Measurements from ENCODE around the gene KRTAP5-5.
"Not testable (repeated sequence)": the region's sequence is repeated elsewhere in the genome, so short reads cannot be mapped to it uniquely, and the experiment has no call there.

The KRTAP5-5 gene

DNA sequence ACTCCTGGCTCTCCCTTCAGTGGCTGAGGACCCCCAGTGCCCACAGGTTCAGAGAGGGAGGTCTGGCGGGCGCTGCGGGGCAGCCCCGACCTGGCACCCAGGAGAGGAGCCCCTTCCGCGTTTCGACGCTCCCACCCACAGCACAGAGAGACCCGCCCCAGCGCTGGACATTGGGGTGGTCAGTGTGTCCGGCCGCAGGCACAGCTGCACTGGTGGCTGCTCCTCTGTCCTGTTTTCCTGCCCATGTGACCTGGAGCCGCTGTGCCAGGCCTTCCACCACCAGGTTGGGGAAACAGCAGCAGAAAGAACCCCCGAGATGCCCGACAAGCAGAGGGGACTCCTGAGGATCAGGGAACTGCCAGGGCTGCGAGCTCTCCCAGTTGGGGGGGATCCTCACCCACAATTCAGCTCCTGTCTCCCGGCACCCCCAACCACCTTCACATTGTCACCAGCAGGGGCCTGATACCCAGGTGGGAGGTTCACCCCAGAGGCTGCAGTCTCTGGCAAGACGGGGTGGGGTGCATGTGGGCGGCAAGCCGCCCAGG is 13.6 kb downstream of the KRTAP5-5 start:
- no peak for DNase-seq

DNA sequence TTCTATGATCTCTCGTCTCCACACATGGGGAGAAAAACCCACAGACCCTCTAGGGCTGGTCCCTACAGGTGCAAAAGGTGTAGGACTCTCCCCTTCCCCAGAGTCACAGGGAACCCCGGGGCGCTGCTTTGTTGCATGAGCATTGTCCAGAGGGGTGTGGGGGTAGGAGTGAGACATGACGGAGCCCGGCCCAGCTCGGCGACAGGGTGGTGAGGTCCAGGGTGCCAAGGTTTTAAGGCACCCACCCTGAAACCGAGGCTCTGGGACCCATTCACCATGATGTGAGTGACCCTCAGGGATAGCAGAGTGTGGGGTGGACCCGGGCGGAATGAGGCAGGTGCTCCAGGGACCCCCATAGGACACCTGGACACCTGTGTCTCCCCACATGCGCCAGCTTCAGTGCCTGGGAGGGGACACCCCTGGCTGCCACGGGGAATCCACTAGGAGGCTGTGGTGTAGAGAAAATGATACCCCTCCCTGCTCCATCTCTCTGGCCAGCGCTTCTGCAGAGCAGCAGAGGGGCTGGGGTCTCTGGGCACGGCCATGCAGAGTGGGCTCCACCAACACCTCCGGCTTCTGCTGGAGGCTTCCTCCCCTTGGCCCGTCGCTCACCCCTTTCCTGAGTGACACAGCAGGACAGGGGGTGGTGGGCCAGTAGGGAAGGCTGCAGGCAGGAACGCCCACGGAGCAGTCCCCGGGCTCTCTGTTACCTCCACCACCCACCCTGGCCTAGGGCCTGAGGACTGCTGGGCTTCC is 15.2 kb downstream of the KRTAP5-5 start:
- DNase-seq: no peak

- DNase-seq: no peak
Observed at GRCh38 chr11:1645357-1645821, 15.8 kb downstream of the KRTAP5-5 start.

- not testable (repeated sequence) for DNase-seq
Observed at GRCh38 chr11:1646540-1646939, 17.0 kb downstream of the KRTAP5-5 start.

DNA sequence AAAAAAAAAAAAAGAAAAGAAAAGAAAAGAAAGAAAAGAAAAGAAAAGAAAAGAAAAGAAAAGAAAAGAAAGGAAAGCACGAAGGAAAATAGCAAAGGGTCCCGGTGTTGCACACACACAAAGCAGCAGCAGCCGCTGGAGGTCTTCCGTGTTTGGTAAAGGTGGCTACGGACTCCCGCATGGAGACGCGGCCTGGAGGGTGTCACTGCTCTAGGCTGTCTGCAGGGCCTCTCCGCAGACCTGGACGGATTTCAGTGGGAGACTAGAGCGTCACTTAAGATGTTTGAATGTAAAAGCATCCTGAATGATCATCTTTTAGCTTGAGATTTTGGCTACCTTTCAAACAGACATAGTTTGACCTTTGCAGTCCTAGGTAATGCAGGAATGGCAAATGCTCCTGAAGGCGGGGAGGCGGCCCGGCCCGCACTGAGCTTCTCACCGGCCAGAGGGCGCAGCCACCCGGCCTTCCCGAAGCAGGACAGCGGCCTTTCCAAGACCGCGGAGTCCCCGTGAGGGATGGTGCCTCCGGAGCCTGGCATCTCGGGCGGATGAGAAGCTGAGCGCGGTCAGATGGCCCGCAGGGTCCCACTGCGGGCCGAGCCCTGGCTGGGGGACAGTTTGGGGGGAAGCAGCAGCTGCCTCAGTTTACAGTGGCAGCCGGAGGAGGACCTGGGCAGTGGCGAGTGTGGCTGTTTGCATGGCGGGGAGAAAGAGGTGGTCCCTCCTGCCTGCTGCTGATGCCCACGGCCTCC is 18.5 kb downstream of the KRTAP5-5 start:
- DNase-seq: no peak

GRCh38 chr11:1648653-1649420 is 19.3 kb downstream of the KRTAP5-5 start:
- no peak for DNase-seq

- no peak for DNase-seq
Observed at GRCh38 chr11:1650034-1650917, 20.7 kb downstream of the KRTAP5-5 start.

- DNase-seq: no peak
Observed at GRCh38 chr11:1650918-1651262, 21.3 kb downstream of the KRTAP5-5 start.

GRCh38 chr11:1651411-1651980 is 21.9 kb downstream of the KRTAP5-5 start:
- no peak for DNase-seq

DNA sequence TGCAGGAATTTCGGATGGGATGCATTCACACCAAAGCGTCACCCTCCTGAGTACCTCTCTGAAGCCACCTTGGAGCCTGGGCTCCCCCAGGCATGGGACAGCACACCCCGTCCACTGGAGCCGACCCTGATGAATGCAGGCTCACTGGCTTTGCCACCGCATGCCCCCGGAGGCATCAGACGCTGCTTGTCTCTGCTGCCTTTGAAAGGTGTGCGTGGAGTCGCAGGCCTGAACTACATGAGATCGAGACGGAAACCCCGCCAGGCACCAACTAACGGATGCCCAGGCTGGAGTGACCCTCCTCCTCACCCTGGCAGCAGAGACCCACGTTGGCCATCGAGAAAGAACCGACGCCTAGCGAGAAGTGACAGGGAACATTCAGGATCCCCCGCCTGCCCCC is 22.5 kb downstream of the KRTAP5-5 start:
- DNase-seq: no peak

GRCh38 chr11:1652442-1652770 is 22.8 kb downstream of the KRTAP5-5 start:
- DNase-seq: no peak

GRCh38 chr11:1652771-1653540 is 23.4 kb downstream of the KRTAP5-5 start:
- peak; percentile 83 for DNase-seq

- DNase-seq: no peak
Observed at GRCh38 chr11:1653541-1654387, 24.2 kb downstream of the KRTAP5-5 start.

- no peak for DNase-seq
Observed at GRCh38 chr11:1654388-1655167, 25.0 kb downstream of the KRTAP5-5 start.

- no peak for DNase-seq
Observed at GRCh38 chr11:1655168-1656060, 25.8 kb downstream of the KRTAP5-5 start.

DNA sequence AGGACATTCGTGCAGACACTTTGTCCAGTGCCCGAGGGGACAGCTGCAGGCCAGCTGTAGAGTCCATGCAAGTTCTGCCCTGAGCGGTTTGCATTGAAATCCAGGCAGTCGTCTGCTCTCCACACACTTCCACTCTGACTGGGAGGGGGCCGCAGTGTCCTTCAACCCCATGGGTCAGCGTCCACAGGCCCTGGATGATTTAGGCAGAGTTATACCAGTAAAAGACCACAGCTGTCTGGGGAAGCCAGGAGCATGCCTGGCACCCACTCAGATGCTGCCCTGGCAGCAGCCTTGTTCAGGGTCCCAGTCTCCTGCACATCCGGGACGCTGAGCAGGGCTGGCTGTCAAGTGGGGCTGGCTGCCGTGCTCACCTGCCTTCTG is 26.5 kb downstream of the KRTAP5-5 start:
- DNase-seq: no peak

- DNase-seq: no peak
Observed at GRCh38 chr11:1656670-1657069, 27.1 kb downstream of the KRTAP5-5 start.

- no peak for DNase-seq
Observed at GRCh38 chr11:1659506-1659905, 29.9 kb downstream of the KRTAP5-5 start.

All from left hindlimb (tissue), 1 donor.